Central memory CD4-positive, alpha-beta T cell (primary cell): Measurements from ENCODE around the gene EIF3F.
A peak's percentile ranks its signal among the peaks of the same experiment; 100 is the strongest.

Experiments used
- DNase-seq: peaks from one replicate; pipeline ENCODE4 v3.0.0; 2022

The EIF3F gene

DNA sequence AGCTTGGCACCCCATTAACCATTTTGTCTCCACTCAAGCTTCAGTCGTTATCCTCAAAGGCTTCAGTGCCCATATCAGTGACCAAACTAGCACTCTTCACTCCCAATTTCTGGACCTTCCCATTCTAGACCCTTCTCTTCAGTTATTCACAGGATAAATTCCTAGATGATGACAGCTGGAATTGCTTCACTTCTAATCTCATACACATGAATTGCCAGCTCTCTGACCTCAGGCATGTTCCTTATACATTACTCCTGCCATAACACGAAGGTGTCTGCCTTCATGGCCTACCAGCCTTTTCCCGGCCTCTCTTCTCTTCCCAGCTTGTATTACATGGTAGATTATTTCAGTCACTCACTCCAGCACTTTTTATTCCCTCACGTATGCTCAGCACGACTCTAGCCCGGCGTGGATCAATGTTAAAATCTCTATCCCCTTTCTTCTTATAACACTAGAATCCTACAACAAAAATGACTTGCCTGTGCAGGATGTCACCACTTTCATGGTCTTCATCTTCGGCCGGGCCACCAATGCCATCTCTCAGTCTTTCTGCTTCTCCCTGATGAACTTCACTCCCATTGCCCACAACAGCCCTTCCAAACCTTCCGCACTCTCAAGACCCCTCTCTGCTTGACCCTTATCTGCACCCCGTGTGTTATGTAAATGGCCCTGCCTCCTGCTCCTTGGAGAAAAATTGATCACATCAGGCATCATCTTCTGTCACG, 36.9 kb downstream of the EIF3F start:
- no peak for DNase-seq

GRCh38 chr11:8025123-8025522, 38.0 kb downstream of the EIF3F start:
- no peak for DNase-seq

- DNase-seq: no peak
Measured at GRCh38 chr11:8025816-8026215, 38.7 kb downstream of the EIF3F start.

DNA sequence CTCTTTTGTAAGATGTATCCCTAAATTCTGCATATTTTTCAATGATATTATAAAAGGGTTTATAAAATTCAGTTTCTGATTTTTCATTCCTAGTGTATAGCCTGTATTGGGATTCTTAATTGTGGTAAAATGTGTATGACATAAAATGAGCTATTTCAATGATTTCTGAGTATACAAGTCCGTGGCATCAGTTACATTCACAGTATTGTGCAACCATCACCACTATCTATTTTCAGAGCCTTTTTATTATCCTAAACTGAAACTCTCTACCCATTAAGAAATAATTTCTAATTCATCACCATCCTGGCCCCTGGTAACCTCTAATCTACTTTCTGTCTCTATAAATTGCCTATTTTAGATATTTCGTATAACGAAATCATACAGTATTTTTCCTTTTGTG, 39.8 kb downstream of the EIF3F start:
- no peak for DNase-seq

DNA sequence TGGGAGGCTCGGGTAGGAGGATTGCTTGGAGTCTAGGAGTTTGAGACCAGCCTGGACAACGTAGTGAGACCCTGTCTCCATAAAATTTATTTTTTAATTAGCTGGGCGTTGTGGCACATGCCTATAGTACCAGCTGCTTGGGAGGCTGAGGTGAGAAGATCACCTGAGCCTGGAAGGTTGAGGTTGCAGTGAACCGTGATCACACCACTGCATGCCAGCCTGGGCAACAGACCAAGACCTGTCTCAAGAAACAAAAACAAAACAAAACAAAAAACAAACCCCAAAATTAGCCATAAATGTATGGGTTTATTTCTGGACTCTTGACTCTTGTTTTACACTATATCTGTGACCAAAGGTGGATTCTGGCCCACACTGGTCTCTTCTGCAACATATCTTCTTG, 41.6 kb downstream of the EIF3F start:
- no peak for DNase-seq

DNA sequence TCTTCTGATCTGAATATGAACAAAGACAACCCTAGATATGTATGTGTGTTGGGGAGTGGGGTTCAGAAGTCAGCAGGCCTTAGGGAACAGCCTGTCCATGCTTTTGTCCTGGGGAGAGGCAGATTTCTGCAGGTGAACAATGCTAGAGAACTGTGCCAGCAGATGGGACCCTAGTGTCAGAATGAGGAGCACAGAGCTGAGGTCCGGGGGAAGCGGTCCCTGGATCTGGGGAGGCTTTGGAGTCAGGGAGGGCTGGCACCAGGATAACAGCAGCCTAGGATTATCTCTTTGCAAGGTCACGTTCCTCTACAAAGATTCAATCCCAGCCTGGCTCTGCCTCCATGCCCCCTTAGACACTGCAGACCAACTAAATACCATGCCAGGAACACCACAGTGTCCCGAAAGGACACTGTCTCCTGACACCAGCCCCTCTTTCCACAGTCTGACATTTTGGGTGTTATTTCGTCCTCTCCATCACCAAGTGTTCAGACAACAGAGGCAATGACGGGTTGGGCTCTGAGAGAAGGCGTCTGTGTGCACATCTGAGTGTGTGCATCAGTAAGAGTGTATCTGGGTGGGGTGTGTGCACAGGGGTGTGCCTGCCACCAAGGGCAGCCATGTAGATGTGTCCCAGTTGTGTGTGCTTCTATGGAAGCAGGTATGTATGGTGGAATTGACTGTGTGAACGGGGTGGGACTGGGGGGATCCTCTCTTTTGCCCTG, 43.5 kb downstream of the EIF3F start:
- no peak for DNase-seq

DNA sequence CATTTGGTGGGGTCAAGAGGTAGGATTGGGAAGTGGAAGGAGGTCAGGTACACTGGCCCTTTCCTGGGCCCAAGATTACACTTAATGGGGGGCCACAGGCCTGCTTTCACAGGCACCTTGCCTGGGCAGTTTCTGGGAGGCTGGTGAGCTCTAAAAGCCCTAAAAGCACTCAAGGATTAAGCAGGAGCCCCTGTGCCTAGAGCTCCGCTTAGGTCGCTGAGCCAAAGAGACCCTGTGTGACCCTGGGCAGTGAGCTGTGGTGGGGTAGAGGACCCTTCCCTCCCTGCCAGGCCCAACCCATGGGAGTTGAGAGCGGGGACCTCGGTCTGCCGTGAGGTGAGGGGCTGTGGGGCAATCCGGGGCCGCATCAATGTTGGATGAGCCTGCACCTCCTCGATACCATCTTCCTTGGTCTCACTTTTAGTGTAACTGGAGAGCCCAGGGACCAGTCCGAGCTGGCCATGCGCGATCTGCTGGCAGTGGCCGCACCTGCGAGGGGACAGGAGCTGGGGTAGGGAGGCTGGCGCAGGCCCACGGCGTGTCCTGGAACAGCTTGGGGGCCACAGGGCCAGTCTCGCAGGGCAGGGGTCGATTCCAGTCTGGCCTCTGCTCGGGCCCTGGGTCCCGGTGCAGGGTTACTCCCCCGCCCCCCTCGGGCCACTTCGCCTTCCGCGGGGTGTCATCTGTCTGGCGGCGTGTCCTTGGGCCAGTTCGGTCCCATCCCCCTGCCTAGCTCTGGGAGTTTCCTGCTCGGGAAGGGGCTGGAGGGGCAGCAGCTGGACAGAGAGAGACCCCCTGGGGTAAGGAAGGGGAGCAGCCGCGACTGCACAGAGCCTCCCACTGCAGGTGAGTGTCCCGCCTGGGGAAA, 44.3 kb downstream of the EIF3F start:
- DNase-seq: no peak

DNA sequence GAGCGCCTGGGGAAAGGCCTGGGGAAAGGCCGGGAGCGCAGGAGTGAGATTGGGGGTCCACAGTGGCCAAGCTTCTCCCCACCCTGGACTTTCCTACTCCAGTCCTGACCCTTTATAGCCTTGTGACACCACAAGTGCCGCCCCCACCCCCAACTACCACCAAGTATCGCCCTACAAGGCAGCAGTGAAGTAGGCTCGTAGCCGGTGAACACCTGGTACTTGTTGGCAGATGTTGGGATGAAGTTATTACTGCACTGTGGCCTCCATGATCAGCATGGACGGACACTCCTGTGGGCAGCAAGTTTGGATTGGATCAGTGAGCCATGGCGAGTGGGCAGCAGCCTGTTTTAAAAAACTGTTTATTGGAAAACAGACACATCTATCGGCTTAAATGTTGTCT, 45.0 kb downstream of the EIF3F start:
- no peak for DNase-seq

DNA sequence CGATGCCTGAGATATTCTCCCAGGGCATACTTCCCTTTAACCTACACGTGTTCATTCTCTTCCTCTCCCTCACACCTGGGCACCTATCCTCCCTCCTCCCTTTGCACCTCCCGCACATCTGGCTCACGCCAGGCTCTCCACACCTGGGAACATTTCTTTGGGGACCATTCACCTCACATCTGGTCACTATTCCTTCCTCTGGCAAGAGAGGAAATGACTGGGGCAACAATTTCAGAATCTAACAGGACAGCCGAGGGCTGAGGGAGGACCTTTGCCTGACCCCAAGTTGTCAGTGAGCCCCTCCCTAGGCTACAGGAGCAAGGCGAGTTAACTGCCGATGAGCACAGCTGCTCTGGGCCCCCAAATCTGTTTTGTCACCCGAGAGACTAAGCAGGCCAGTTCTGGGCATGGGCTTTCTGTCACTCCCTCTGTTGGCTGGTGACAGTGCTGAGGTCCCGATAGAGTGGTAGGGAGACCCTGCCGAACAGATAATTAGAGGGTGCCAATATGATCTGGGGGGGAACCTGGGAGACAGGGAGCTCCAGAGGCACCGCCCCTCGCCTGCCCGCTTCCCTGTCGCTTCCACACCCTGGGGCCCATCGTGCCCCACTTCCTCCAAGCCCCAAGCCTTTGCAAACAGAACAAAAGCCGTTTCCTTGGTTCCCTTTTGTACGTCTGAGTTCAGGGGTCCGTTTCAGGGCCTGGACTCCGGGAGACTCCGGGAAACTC, 45.6 kb downstream of the EIF3F start:
- no peak for DNase-seq

DNA sequence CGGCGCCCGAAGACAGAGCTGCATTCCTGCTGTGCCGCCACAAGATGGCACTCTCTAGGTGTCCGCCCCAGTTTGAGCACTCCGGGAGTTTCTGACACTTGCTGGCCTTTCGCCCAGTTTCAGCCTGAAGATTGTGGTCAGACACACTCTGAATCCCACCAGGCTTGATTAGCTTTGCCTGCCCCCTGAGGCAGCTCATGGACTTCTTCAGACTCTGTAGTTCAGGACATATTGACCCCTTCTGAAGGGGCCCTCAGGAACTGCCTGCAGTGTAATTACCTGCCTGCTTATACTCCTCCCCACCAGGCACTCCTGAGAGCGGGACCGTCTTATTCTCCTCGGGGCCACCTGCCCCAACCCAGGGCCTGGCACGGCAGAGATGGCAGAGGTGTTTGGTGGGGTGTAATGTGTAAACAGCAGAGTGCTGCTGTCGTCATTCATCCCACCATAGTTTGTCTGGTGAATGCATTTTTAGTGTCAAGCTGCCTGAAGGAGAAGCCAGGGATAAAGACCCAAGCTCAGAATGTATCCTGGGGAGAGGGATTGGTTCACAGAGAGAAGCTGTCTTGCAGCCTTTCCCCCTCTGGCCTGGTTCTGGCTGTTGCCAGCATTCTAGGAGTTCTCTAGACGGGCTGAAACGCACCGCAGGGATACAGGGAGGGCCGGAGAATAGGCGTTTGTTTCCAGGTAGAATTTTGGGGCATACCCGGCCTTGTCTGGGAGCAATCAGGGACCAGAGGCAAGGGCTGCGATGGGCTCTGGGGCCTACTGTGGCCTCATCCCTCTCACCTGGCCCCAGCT, 46.4 kb downstream of the EIF3F start:
- DNase-seq: peak; percentile 18

GRCh38 chr11:8034106-8034585, 47.0 kb downstream of the EIF3F start:
- DNase-seq: no peak

DNA sequence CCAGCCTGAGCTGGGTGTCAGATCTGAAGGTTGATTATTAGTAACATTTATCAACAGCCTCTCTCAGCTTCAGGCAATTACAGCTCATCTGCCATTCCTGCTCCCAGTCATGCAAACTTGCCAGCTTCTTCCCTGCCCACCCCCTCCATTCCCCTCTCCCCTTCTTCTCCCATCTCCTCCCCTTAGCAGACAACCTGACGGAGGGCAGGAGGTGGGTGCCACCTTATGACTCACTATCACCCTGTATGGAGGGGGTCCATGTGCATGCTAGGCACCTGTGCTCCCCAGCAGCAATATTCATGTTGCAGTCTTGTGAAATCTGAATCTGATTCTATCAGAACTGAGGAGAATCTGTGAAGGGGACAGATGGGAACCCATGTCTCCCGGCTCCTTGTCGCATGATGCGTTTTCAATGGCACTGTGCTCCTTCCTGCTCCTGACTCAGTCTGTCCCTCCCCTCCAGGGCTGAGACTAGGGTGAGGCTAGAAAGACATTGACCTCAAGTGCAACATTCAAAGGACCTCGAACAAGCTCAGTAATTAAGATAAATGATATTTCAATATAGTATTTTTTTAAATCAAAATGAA, 47.6 kb downstream of the EIF3F start:
- DNase-seq: no peak

- no peak for DNase-seq
Measured at GRCh38 chr11:8035200-8035855, 48.2 kb downstream of the EIF3F start.

DNA sequence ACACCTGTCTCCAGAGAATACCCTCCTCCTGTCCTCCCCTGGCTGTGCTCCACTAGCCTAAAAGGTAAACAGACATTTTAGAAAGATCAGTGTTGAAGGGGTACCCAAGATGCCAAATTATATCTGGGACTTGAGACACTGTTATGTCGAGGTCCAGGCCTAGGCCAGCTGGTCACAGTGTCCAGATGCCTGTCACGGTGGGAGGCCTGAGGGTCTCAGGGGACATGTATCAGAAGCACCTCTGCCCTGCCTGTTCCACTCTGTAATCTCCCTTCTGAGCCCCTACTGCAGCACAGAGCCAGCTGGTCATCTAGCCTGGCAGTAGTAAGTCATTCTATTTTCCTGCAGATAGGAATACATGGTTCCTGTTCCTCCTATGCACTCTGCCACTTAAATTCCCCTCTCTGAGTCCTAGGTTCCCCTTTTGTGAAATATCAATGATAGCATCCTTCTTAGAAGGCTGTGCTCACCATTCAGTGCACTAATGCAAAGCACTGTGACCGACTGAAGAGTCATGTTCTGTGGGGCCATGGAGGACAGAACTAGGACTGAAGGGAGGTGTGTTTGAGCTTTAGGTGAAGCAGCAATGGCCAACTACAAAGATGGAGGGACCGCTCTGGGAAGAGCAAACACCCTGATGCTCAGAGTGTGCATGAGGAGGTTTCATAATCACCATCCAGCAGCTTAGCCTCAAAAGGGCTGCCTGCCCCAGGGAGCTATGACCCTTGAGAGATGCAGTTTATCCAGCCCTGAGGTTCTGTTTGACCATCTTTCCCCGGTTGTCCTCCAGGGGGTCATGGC, 49.1 kb downstream of the EIF3F start:
- DNase-seq: no peak

DNA sequence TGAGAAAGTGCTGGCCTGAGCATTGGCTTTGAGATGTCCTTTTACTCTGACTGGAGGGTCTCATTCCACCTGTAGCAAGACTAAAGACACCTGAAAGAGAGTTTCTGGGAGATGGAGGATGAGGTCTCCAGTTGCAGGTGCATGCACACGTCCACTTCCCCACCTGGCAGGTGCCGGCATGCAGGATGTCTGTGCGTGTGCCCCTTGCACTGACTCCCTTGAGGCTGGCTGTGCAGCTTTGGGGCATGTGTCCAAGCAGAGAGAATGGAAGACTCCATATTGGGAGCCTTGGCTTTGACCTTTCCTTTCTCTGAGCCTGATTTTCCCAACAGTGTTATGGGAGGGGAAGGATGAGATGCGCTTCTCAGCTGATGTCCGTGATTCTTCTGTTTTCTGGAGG, 49.8 kb downstream of the EIF3F start:
- no peak for DNase-seq

GRCh38 chr11:8038393-8038792, 51.3 kb downstream of the EIF3F start:
- no peak for DNase-seq

- no peak for DNase-seq
Measured at GRCh38 chr11:8038811-8039529, 51.8 kb downstream of the EIF3F start.

- DNase-seq: no peak
Measured at GRCh38 chr11:8039530-8040260, 52.6 kb downstream of the EIF3F start.
